IPS DF 19.7 (cell line): ENCODE data around the gene CPNE2.
A peak's percentile ranks its signal among the peaks of the same experiment; 100 is the strongest.
"Not testable (repeated sequence)": the region's sequence is repeated elsewhere in the genome, so short reads cannot be mapped to it uniquely, and the experiment has no call there.

Source experiments
- DNase-seq: peaks from one replicate; pipeline ENCODE4 v3.0.0-alpha.2; 2013; ENCODE audit warnings: low read depth, low spot score

Gene CPNE2

DNA sequence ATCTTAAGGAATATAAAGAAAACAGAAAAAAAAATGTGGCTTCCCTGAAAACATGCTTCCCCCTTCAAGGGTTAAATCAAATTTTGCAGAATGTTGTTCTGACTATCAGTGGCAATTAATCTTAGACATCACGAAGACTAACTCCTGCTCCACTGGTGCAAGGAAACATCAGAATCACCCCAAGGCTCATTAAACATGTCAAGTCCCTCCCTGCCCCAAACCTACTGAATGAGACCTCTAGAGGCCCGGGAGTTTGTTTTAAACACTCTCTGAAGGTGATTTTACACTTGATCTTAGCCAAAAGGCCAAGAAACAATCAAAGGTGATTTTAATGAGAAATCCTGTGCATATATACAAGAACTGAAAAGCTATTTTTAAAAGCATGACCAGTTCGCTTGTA is 75.2 kb downstream of the CPNE2 start:
- DNase-seq, result no peak

DNA sequence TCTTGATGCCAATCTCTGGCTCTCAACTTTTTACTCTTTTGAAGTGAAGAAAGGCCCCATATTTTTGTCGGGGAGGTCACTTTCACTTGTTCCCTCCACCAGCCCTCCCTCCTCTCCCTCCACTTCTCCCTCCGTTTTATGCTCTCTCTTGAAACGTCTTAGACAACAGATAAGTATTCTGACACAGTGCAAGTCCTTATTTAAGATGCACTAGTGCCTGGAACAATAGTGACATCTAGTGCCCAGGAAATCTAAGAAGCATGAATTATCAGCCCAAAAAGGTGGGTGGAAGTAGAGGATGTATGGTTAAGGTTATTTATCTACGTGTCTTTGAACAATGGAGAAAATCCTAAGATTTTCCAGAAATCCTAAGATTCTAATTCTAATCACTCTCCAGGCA is 75.6 kb downstream of the CPNE2 start:
- DNase-seq, result no peak

- DNase-seq, result no peak
Measured at GRCh38 chr16:57169327-57169726, 76.9 kb downstream of the CPNE2 start.

DNA sequence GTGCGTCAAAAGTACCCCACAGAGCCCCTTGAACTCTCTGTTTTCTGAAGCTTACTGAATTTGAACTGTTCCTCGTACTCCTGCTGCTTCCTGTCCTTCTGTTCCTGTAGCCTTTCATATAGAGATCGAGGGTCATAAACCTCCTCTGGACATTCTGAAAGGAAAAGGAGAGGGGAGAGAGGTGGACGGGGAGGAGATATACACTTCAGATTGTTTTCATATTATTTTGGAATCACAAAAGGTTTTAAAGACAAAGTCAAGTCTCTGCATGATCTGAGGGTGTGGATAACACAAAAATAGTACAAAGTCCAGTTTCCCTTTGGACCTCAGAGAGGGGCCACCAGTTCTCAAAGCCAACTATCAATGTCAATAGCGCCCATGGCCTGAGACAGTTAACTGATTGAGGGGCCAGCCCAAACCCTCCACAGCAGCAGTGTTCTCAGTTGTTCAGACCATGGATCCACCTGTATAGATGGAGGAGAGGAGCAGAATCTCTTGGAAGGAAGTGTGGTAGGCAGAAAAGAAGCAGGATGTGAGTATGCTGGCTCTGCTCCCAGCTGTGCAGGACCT is 80.4 kb downstream of the CPNE2 start:
- DNase-seq, result no peak

- no peak for DNase-seq
Measured at GRCh38 chr16:57175896-57176295, 83.5 kb downstream of the CPNE2 start.

GRCh38 chr16:57178196-57178595 is 85.8 kb downstream of the CPNE2 start:
- no peak for DNase-seq

DNA sequence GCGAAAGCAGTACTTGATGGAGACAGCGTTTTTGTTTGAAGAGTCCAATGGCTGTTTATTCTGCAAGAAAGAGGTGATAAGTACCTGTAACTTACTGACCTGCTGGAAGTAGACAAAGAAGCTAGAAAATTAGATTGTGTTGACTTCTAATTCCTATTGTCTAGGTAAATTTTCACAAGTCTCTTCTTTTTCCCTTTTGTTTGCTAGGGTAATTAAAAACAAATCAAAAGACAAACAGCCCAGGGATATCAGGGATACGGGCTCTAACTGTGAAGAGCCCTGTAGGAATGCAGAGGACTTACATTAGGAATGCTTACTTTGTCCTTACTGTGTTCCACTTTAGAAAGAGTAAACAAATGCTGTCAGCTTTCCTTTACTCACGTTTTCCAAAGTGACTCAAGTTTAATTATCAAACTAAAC is 86.4 kb downstream of the CPNE2 start:
- DNase-seq, result no peak

DNA sequence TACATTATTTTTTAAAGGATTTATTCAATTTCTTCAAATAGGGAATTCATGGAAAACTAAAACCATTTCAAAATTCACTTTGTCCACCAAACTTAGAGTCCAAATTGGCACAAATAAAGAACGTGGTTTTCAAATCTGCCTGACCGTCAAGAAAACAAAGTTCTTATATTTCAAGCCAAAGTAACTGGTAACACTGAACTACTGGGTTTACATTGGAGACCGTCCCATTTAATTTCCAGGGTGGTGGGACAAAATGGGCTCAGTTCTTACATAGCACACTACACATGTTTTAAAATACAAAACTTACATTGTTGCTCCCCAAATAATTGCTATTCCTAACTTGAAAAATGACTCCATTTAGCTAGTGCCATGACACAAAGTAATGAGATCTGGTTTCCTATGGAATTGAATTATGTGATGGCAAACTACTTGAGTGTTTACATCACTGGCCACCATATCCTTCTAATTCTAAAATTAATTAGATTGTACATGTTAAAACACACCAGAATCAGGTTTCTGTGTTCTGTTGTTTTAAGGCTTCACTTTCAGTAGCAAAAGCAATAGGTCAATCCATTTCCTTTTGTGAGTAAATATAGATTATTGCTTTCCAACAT is 86.9 kb downstream of the CPNE2 start:
- no peak for DNase-seq

DNA sequence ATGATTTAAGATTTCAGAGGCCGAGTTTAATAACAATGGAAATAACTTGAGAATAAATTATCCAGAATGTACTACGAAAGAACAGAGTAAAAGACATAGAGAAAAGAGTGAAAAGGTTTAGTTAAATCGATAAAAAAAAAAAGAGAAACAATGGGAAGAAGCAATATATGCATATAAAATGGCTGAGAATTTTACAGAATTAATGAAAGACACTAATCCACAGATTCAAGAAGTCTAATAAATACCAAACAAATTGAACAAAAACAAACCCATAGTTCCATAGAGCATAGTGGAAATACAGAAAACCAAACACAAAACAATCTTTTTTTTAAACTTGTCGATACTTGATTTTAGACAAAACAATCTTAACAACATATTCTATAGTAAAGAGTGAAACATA is 91.7 kb downstream of the CPNE2 start:
- no peak for DNase-seq

GRCh38 chr16:57184887-57185445 is 92.6 kb downstream of the CPNE2 start:
- DNase-seq, result no peak

- DNase-seq, result no peak
Measured at GRCh38 chr16:57185446-57185944, 93.1 kb downstream of the CPNE2 start.

DNA sequence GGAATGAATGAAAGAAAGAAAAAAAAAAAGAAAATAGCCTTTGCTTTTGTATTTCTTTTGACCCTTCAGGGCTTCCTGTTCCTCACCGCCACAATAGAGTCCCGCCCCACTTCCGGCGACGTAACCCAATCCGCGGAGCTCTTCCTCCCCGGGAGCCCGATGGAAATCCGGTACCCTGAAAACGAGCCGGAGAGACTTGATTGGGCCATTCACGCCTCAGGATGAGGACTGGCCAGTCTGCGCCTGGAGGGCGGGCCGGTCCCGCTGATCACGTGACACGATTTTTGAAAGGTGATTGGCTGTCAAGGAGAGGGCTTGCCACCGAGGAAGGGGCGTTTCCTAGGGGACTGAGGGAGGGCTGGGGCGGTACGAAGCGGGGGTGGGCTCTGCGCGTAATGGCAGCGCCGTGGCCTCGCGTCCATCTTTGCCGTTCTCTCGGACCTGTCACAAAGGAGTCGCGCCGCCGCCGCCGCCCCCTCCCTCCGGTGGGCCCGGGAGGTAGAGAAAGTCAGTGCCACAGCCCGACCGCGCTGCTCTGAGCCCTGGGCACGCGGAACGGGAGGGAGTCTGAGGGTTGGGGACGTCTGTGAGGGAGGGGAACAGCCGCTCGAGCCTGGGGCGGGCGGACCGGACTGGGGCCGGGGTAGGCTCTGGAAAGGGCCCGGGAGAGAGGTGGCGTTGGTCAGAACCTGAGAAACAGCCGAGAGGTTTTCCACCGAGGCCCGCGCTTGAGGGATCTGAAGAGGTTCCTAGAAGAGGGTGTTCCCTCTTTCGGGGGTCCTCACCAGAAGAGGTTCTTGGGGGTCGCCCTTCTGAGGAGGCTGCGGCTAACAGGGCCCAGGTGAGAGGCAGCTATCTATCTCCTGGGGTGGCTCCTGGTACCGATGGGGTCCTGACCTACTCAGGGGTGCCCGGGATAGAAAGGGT is 93.8 kb downstream of the CPNE2 start, which contains the start of the genes PSME3IP1 and RSPRY1:
Gene PSME3IP1, minus strand, starts transcription at position 95 of the 927 bp plus-strand sequence. CDS start 12,185 bp downstream, outside the sequence.
Gene RSPRY1, plus strand, starts transcription at position 385 of the 927 bp plus-strand sequence. CDS start 18,330 bp downstream, outside the sequence.
- peak; percentile 96 for DNase-seq

GRCh38 chr16:57186872-57187854 is 94.8 kb downstream of the CPNE2 start:
- no peak for DNase-seq

DNA sequence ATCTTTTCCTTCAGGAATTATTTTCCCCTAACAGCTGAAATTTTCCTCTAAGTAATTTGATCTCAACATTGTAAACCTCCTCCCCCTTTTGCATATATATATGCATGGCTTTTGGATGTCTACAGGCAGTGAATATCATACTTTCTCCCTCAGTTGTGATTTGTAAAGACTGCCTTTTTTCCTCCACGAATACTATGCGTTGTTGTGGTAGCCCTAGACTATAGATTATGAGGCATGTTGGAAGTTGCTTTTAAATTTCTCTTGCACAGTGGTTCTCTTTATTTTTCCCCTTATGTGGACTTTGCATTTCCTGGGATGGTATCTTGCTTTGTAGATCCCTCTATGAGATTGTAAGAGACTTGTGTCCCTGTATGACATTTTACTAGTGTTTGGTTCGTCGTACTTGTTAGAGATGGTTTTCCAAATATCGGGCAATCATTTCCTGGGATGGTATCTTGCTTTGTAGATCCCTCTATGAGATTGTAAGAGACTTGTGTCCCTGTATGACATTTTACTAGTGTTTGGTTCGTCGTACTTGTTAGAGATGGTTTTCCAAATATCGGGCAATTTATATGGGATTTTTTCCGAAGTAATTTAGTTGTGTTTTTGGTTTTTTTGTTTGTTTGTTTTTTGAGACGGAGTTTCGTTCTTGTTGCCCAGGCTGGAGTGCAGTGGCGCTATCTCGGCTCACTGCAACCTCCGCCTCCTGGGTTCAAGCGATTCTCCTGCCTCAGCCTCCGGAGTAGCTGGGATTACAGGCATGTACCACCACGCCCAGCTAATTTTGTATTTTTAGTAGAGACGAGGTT is 95.7 kb downstream of the CPNE2 start:
- not testable (repeated sequence) for DNase-seq

GRCh38 chr16:57188711-57189002 is 96.3 kb downstream of the CPNE2 start:
- no peak for DNase-seq

DNA sequence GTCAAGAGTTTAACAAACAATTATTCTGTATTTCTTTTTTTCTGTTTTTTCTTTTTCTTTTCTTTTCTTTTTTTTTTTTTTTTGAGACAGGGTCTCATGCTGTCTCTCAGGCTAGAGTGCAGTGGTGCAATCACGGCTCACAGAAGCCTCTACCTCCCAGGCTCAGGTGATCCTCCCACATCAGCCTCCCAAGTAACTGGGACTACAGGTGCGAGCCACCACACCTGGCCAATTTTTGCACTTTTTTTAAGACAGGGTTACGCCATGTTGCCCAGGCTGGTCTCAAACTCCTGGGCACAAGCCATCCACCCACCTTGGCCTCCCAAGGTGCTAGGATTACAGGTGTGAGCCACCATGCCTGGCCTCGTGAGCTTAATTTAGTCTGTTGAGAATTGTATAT is 97.1 kb downstream of the CPNE2 start:
- DNase-seq, result not testable (repeated sequence)

DNA sequence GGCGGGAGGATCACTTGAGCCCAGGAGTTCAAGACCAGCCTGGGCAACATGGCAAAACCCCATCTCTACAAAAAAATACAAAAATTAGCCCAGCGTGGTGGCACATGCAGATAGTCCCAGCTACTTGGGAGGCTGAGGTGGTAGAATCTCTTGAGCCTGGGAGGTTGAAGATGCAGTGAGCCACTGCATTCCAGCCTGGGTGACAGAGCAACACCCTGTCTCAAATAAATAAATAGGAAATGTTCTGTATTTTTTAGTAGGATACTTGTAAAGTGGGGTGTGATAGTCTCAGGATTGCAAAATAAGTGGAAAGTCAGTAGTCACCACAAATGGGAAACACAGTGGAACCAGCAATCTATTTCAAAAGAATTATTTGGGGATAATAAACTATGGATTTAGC is 97.8 kb downstream of the CPNE2 start:
- DNase-seq, result no peak

- no peak for DNase-seq
Measured at GRCh38 chr16:57191056-57191571, 98.7 kb downstream of the CPNE2 start.

- no peak for DNase-seq
Measured at GRCh38 chr16:57192146-57192545, 99.8 kb downstream of the CPNE2 start.
